ENCODE results near the gene CCDC68. TPM values are rescaled to one million over a fixed set of nuclear protein-coding genes. Genes with fewer than 3 reads are reported as not detected.

CCDC68 gene
- total RNA-seq, 5 donors from 2014 or later (not counting 1 experiment from before 2014, with no cell fraction given) = 0.13 TPM; not detected in 4

DNA sequence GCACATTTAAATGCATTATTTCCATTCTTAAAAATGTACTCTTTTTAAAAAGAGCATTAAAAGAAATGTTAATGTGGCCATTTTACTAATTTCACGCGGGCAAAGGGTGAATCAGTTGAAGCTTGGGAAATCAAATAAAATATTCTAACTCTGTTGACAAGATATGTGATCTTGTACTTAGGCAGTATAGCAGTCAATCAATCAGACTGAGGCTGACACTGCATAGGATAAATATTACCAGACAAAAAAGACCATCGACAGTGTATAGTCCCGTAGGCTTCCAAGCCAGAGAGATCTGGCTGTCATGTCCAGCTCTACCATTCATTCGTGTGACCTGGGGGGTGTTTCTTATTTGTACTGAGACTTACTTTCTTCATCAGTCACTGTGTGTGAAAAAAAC is 39.8 kb upstream of the CCDC68 start:
- Mint-ChIP-seq H3K4me3 (no peak overlapping the region), H3K9me3 (no peaks in the 10 kb centered on the region), H3K36me3 (no peaks in the 10 kb centered on the region), H3K27me3 (peaks cover 0 to 2% of the 10 kb centered on the region in 2 donors), H3K4me1 (no peaks in the 10 kb centered on the region), H3K27ac (no peak overlapping the region)
- ChIA-PET CTCF (no interaction called here), POLR2A (interaction anchor here in 1 of 2 donors (0.6 kb wide), 1 partner anchor 10 kb away, joined by 5 read pairs; no protein-coding TSS in a partner anchor)
- no peak overlapping the region for H3K27ac ChIP-seq (ENCODE audit: low read length)
- peaks cover 0 to 5% of the 10 kb centered on the region in 2 experiments for H3K27me3 ChIP-seq (replicated peaks in 1 of 2; ENCODE audit: control insufficient read depth in 2 of 2, extremely low read depth in 1 of 2, insufficient read depth in 2 of 2, low read length in 1 of 2)
- H3K36me3 ChIP-seq (ENCODE audit: control insufficient read depth in 2 of 2, extremely low read depth in 1 of 2, insufficient read depth in 1 of 2, low read length in 1 of 2) = no peaks in the 10 kb centered on the region
- no peak for DNase-seq
- WGBS (ENCODE audit: insufficient coverage) = no CpG with 5 or more reads among the region's 5 CpGs
- ATAC-seq (replicated peaks in 1 of 4) = no peak
- no peak overlapping the region for H3K4me3 ChIP-seq (ENCODE audit: control insufficient read depth in 1 of 2, extremely low read depth in 1 of 2, low read length in 1 of 2)
- no peaks in the 10 kb centered on the region for H3K9me3 ChIP-seq
- no peaks in the 10 kb centered on the region for H3K4me1 ChIP-seq (ENCODE audit: control insufficient read depth in 1 of 2, extremely low read depth in 1 of 2, insufficient read depth in 2 of 2, low read length in 2 of 2)

DNA sequence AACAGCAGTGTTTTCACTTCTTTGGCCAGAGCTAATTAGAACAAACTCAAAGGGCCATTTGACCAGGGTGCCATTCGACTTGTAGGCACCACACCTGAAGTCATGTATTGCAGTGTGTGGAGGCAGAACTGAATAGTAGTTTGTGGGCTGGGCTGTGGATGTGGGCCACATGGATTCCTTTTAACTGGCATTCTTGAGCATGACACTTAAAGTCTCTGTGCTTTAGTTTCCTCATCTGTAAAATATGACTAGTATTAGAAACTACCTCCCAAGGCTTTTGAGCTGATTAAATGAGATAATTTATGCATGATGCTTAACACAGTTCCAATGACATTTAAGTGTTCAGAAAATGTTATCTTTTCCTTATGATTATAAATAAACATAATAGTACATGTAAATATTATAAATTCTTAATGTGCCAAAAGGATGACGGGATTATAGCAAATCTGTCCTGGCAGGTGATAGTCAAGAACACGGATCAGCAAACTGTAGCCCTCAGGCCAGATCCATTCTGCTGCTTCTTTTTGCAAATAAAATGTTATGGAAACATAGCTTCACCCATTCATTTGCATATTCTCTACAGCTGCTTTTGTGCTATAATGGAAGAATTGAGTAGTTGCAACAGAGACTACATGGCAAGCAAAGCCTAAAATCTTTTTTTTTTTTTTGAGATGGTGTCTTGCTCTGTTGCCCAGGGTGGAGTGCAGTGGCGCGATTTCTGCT is 36.3 kb upstream of the CCDC68 start:
- no peak overlapping the region for H3K27ac Mint-ChIP-seq
- no peaks in the 10 kb centered on the region for H3K4me1 ChIP-seq (ENCODE audit: control insufficient read depth in 1 of 2, extremely low read depth in 1 of 2, insufficient read depth in 2 of 2, low read length in 2 of 2)
- CTCF ChIA-PET = interaction anchor here in 1 of 2 donors (0.7 kb wide), 1 partner anchor 478 kb away, joined by 4 read pairs; no protein-coding TSS in a partner anchor
- H3K4me1 Mint-ChIP-seq = no peaks in the 10 kb centered on the region
- DNase-seq (no peak), ATAC-seq (replicated peaks in 1 of 4) (no peak)
- no peaks in the 10 kb centered on the region for H3K9me3 Mint-ChIP-seq
- 43% methylated on average over 1 of the region's 5 CpGs for WGBS (ENCODE audit: insufficient coverage)
- no peak overlapping the region for H3K27ac ChIP-seq (ENCODE audit: low read length)
- H3K36me3 Mint-ChIP-seq = no peaks in the 10 kb centered on the region
- peaks cover 0 to 6% of the 10 kb centered on the region in 2 experiments for H3K27me3 ChIP-seq (replicated peaks in 1 of 2; ENCODE audit: control insufficient read depth in 2 of 2, extremely low read depth in 1 of 2, insufficient read depth in 2 of 2, low read length in 1 of 2)
- H3K4me3 ChIP-seq (ENCODE audit: control insufficient read depth in 1 of 2, extremely low read depth in 1 of 2, low read length in 1 of 2) = no peak overlapping the region
- no peaks in the 10 kb centered on the region for H3K9me3 ChIP-seq
- POLR2A ChIA-PET = no interaction called here
- H3K27me3 Mint-ChIP-seq = peaks cover 0 to 8% of the 10 kb centered on the region in 2 donors
- no peak overlapping the region for H3K4me3 Mint-ChIP-seq
- H3K36me3 ChIP-seq (ENCODE audit: control insufficient read depth in 2 of 2, extremely low read depth in 1 of 2, insufficient read depth in 1 of 2, low read length in 1 of 2) = no peaks in the 10 kb centered on the region

DNA sequence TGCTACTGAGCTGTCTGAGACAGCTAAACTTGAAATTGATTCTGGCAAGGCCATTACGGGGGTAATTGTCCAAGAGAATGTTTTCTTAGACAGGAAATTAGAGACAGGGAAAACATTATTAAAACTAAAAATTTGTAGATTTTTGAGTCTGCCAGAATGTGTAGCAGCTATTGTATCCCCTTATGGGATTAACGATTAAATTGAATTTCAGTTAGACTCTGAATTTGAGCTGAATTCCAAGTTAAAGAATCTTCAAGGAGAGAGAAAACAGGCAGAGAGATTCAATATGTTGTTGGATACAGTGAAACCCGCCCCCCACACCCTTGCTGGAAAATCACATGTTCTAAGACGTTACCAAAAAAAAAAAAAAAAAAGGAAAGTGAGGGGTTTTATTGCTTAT is 32.7 kb upstream of the CCDC68 start:
- no peaks in the 10 kb centered on the region for H3K36me3 ChIP-seq (ENCODE audit: control insufficient read depth in 2 of 2, extremely low read depth in 1 of 2, insufficient read depth in 1 of 2, low read length in 1 of 2)
- no peaks in the 10 kb centered on the region for H3K4me1 ChIP-seq (ENCODE audit: control insufficient read depth in 1 of 2, extremely low read depth in 1 of 2, insufficient read depth in 2 of 2, low read length in 2 of 2)
- H3K9me3 ChIP-seq = no peaks in the 10 kb centered on the region
- no peak overlapping the region for H3K4me3 ChIP-seq (ENCODE audit: control insufficient read depth in 1 of 2, extremely low read depth in 1 of 2, low read length in 1 of 2)
- H3K27ac ChIP-seq (ENCODE audit: low read length) = no peak overlapping the region
- ChIA-PET CTCF (interaction anchor here in 1 of 2 donors (1.0 kb wide), 1 partner anchor 9 kb away, joined by 5 read pairs; no protein-coding TSS in a partner anchor), POLR2A (no interaction called here)
- Mint-ChIP-seq H3K27ac (no peak overlapping the region), H3K27me3 (peaks cover 0 to 10% of the 10 kb centered on the region in 2 donors), H3K9me3 (no peaks in the 10 kb centered on the region), H3K36me3 (no peaks in the 10 kb centered on the region), H3K4me1 (no peaks in the 10 kb centered on the region), H3K4me3 (no peak overlapping the region)
- peaks cover 0 to 2% of the 10 kb centered on the region in 2 experiments for H3K27me3 ChIP-seq (replicated peaks in 1 of 2; ENCODE audit: control insufficient read depth in 2 of 2, extremely low read depth in 1 of 2, insufficient read depth in 2 of 2, low read length in 1 of 2)
- WGBS (ENCODE audit: insufficient coverage) = 83% methylated on average over 1 of the region's 4 CpGs
- DNase-seq (no peak), ATAC-seq (replicated peaks in 1 of 4) (no peak)

DNA sequence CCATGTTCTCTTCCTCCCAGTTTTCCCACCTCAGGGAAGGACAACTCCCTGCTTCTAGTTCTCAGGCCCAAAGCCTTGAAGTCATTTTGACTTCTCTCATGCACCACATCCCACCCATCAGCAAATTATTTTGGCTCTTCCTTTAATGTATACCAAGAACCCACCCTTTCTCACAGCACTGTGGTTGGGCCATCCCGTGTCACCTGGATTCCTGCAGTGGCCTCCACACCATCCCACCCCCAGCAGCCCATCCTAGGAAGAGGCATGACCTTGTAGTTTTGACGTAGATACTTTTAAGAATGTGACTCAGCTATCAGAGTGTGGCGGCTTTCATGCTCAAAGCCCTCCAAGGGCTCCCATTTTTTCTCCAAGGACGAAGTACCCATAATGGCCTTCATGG is 25.6 kb upstream of the CCDC68 start:
- Histone ChIP-seq H3K27ac (ENCODE audit: low read length) (no peak overlapping the region), H3K4me3 (ENCODE audit: control insufficient read depth in 1 of 2, extremely low read depth in 1 of 2, low read length in 1 of 2) (no peak overlapping the region), H3K4me1 (ENCODE audit: control insufficient read depth in 1 of 2, extremely low read depth in 1 of 2, insufficient read depth in 2 of 2, low read length in 2 of 2) (no peaks in the 10 kb centered on the region), H3K36me3 (ENCODE audit: control insufficient read depth in 2 of 2, extremely low read depth in 1 of 2, insufficient read depth in 1 of 2, low read length in 1 of 2) (no peaks in the 10 kb centered on the region), H3K9me3 (no peaks in the 10 kb centered on the region), H3K27me3 (replicated peaks in 1 of 2; ENCODE audit: control insufficient read depth in 2 of 2, extremely low read depth in 1 of 2, insufficient read depth in 2 of 2, low read length in 1 of 2) (no peaks in the 10 kb centered on the region)
- no peak overlapping the region for H3K4me3 Mint-ChIP-seq
- POLR2A ChIA-PET = no interaction called here
- no peaks in the 10 kb centered on the region for H3K36me3 Mint-ChIP-seq
- DNase-seq (no peak), ATAC-seq (replicated peaks in 1 of 4) (no peak)
- no peaks in the 10 kb centered on the region for H3K9me3 Mint-ChIP-seq
- CTCF ChIA-PET = interaction anchor here in 1 of 2 donors (1.7 kb wide), 1 partner anchor 592 kb away, joined by 7 read pairs; no protein-coding TSS in a partner anchor
- 92% methylated on average over 2 of the region's 4 CpGs for WGBS (ENCODE audit: insufficient coverage)
- H3K27ac Mint-ChIP-seq = no peak overlapping the region
- no peaks in the 10 kb centered on the region for H3K4me1 Mint-ChIP-seq
- peaks cover 6% of the 10 kb centered on the region in 2 donors for H3K27me3 Mint-ChIP-seq

DNA sequence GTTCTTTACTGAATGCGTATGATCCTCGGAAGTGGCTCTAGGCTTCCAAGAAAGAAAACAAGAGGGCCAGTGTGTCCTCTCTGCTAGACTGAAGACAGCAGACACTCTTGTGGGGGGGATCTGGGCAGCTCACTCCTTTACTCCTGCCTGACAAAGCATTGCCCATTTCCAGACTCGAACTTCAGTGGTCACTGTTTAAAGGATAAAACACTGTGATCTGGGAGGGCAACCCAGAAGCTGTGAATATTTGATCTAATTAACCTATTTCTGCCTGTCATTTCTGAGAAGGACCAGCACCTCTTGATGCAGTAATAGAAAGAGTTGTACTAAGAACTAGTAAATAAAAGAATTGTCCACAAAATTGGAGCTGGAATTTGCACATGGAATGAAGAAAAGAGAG is 24.5 kb upstream of the CCDC68 start:
- Mint-ChIP-seq H3K4me3 (no peak overlapping the region), H3K9me3 (no peaks in the 10 kb centered on the region), H3K4me1 (no peaks in the 10 kb centered on the region), H3K36me3 (no peaks in the 10 kb centered on the region), H3K27me3 (peaks cover 6% of the 10 kb centered on the region in 2 donors), H3K27ac (no peak overlapping the region)
- CTCF ChIA-PET = interaction anchor here (1.0 to 2.2 kb wide), 7 partner anchors 9 to 591 kb away, joined by 3 to 10 read pairs (median 4); no protein-coding TSS in a partner anchor
- no peaks in the 10 kb centered on the region for H3K9me3 ChIP-seq
- H3K27me3 ChIP-seq (replicated peaks in 1 of 2; ENCODE audit: control insufficient read depth in 2 of 2, extremely low read depth in 1 of 2, insufficient read depth in 2 of 2, low read length in 1 of 2) = no peaks in the 10 kb centered on the region
- no peak for DNase-seq
- no peak overlapping the region for H3K27ac ChIP-seq (ENCODE audit: low read length)
- ATAC-seq (replicated peaks in 1 of 4) = no peak
- H3K4me3 ChIP-seq (ENCODE audit: control insufficient read depth in 1 of 2, extremely low read depth in 1 of 2, low read length in 1 of 2) = no peak overlapping the region
- no peaks in the 10 kb centered on the region for H3K4me1 ChIP-seq (ENCODE audit: control insufficient read depth in 1 of 2, extremely low read depth in 1 of 2, insufficient read depth in 2 of 2, low read length in 2 of 2)
- WGBS (ENCODE audit: insufficient coverage) = 100% methylated on average over 1 of the region's 3 CpGs
- POLR2A ChIA-PET = no interaction called here
- no peaks in the 10 kb centered on the region for H3K36me3 ChIP-seq (ENCODE audit: control insufficient read depth in 2 of 2, extremely low read depth in 1 of 2, insufficient read depth in 1 of 2, low read length in 1 of 2)

DNA sequence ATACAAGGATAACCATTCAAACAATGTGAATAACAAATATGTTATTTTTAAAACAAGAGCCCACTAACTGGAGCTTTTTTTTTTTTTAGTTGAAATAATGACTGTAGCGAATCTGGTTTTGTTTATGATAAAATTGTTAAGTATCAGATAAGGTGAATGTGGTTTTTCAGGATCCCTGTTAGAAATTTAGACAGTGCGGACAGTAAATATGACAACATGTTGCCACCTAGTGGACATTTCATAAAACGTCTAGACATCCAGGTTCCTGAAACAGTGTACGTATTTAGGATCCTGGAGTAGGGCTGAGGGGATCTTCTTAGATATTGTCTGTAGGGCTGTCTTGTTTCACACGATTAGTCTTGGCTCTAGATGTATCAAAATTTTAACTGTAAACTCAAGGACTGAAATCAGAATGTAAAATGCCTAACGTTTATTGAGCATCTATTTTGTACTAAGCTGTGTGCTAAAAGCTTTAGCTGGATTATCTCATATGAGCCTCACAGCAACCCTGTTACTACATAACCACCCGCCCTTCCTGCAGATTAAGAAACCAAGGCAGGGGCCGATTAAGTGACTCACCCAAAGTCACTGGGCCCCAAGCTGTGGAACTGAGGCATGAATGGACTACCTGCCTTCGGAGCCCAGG is 23.9 kb upstream of the CCDC68 start:
- Mint-ChIP-seq H3K4me3 (no peak overlapping the region), H3K4me1 (no peaks in the 10 kb centered on the region), H3K27me3 (peaks cover 6% of the 10 kb centered on the region in 2 donors), H3K9me3 (no peaks in the 10 kb centered on the region), H3K27ac (no peak overlapping the region), H3K36me3 (no peaks in the 10 kb centered on the region)
- ChIA-PET POLR2A (no interaction called here), CTCF (interaction anchor here (0.6 to 2.2 kb wide), 15 partner anchors 8 to 590 kb away, joined by 3 to 10 read pairs (median 4); no protein-coding TSS in a partner anchor)
- no peak for ATAC-seq (replicated peaks in 1 of 4)
- WGBS (ENCODE audit: insufficient coverage) = 18% methylated on average over 4 of the region's 9 CpGs
- no peaks in the 10 kb centered on the region for H3K27me3 ChIP-seq (replicated peaks in 1 of 2; ENCODE audit: control insufficient read depth in 2 of 2, extremely low read depth in 1 of 2, insufficient read depth in 2 of 2, low read length in 1 of 2)
- H3K4me1 ChIP-seq (ENCODE audit: control insufficient read depth in 1 of 2, extremely low read depth in 1 of 2, insufficient read depth in 2 of 2, low read length in 2 of 2) = no peaks in the 10 kb centered on the region
- H3K9me3 ChIP-seq = no peaks in the 10 kb centered on the region
- peak in 1 of 35 experiments; percentile 59 for DNase-seq
- H3K27ac ChIP-seq (ENCODE audit: low read length) = no peak overlapping the region
- no peak overlapping the region for H3K4me3 ChIP-seq (ENCODE audit: control insufficient read depth in 1 of 2, extremely low read depth in 1 of 2, low read length in 1 of 2)
- no peaks in the 10 kb centered on the region for H3K36me3 ChIP-seq (ENCODE audit: control insufficient read depth in 2 of 2, extremely low read depth in 1 of 2, insufficient read depth in 1 of 2, low read length in 1 of 2)
